ENCODE results near the gene SOBP.

DNA sequence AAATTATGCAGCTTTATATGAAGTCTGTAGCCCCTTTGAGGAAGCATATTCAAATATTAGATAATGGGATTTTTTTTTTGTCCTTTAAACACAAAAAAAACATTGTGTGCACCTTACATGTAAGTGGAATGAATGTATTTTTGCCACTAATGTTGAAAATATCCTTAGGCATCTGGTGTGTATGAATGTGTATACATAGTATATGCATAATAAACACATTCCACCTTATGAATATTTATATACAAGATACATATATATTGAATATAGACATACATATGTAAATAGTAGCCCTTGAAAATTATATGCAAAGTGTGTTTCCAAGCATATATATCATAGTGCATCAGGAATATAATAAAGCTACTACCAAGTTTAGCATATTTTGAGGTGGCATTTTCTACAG is 94.8 kb downstream of the SOBP start:
- TF ChIP-seq, protein P1, sequence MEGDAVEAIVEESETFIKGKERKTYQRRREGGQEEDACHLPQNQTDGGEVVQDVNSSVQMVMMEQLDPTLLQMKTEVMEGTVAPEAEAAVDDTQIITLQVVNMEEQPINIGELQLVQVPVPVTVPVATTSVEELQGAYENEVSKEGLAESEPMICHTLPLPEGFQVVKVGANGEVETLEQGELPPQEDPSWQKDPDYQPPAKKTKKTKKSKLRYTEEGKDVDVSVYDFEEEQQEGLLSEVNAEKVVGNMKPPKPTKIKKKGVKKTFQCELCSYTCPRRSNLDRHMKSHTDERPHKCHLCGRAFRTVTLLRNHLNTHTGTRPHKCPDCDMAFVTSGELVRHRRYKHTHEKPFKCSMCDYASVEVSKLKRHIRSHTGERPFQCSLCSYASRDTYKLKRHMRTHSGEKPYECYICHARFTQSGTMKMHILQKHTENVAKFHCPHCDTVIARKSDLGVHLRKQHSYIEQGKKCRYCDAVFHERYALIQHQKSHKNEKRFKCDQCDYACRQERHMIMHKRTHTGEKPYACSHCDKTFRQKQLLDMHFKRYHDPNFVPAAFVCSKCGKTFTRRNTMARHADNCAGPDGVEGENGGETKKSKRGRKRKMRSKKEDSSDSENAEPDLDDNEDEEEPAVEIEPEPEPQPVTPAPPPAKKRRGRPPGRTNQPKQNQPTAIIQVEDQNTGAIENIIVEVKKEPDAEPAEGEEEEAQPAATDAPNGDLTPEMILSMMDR (optimal IDR thresholded peaks at IDR 0.05 in 1 of 3, IDR thresholded peaks at IDR 0.05 in 1 of 3, conservative IDR thresholded peaks at IDR 0.05 in 1 of 3; ENCODE audit: extremely low read depth in 1 of 3, insufficient read depth in 2 of 3, low read length in 3 of 3), result no peak
- TF ChIP-seq EZH2 (IDR thresholded peaks at IDR 0.05; ENCODE audit: low read length), result no peak
